Neuronal stem cell (in vitro differentiated cells): ENCODE data around the gene PCDHA1.

Experiments used
- DNase-seq: peaks from one replicate; pipeline ENCODE4 v3.0.0-alpha.2; 2013; ENCODE audit warnings: low spot score
- H2AFZ ChIP-seq: one replicate; pipeline ENCODE4 v1.6.1; 2013; ENCODE audit warnings: mild to moderate bottlenecking, low read length, inconsistent platforms
- H2AK5ac ChIP-seq: 2 replicates; pipeline ENCODE4 v1.6.1; 2013; ENCODE audit warnings: low read depth, mild to moderate bottlenecking, inconsistent platforms, low read length, moderate library complexity, mixed read lengths
- H2BK120ac ChIP-seq: 2 replicates; pipeline ENCODE4 v1.6.1; 2013; ENCODE audit warnings: low read depth, mild to moderate bottlenecking, inconsistent platforms, low read length, moderate library complexity, mixed read lengths
- H2BK12ac ChIP-seq: one replicate; pipeline ENCODE4 v1.6.1; 2013; ENCODE audit warnings: low read length, inconsistent platforms
- H2BK15ac ChIP-seq: 2 replicates; pipeline ENCODE4 v1.6.1; 2013; ENCODE audit warnings: mild to moderate bottlenecking, low read length, inconsistent platforms, mixed read lengths
- H2BK5ac ChIP-seq: one replicate; pipeline ENCODE4 v1.6.1; 2013; ENCODE audit warnings: inconsistent platforms, mild to moderate bottlenecking, low read length, moderate library complexity
- H3K14ac ChIP-seq: one replicate; pipeline ENCODE4 v1.6.1; 2013; ENCODE audit warnings: low read length, inconsistent platforms
- H3K18ac ChIP-seq: 2 replicates; pipeline ENCODE4 v1.6.1; 2013; ENCODE audit warnings: low read length, inconsistent platforms
- H3K23ac ChIP-seq: 2 replicates; pipeline ENCODE4 v1.6.1; 2013; ENCODE audit warnings: low read depth, mild to moderate bottlenecking, mixed read lengths, low read length, inconsistent platforms; ENCODE audit not compliant: poor library complexity
- H3K27ac ChIP-seq: replicated peaks from 3 replicates; pipeline ENCODE4 v1.5.1; 2013; ENCODE audit warnings: low read length, inconsistent platforms
- H3K27me3 ChIP-seq, 3 experiments: 2 replicates each; pipeline ENCODE4 v1.6.1; 2013; ENCODE audit warnings: low read length in 3 of 3, mild to moderate bottlenecking in 2 of 3, inconsistent platforms in 1 of 3, low read depth in 1 of 3, mixed read lengths in 1 of 3, moderate library complexity in 1 of 3; ENCODE audit not compliant: control insufficient read depth in 3 of 3, insufficient read depth in 3 of 3
- H3K36me3 ChIP-seq, 2 donors: replicated peaks in 1 of 2; 2 replicates each; pipeline ENCODE4 v1.6.1; 2013; ENCODE audit warnings: low read length in 2 of 2; ENCODE audit not compliant: control insufficient read depth in 2 of 2, insufficient read depth in 2 of 2
- H3K4ac ChIP-seq: 2 replicates; pipeline ENCODE4 v1.6.1; 2013; ENCODE audit warnings: inconsistent platforms, mild to moderate bottlenecking, low read length, moderate library complexity
- H3K4me1 ChIP-seq, 2 donors: 1 replicate in 1 of 2; 2 replicates in 1 of 2; pipeline ENCODE4 v1.6.1; 2013; ENCODE audit warnings: low read length in 2 of 2, low read depth in 1 of 2; ENCODE audit not compliant: control insufficient read depth in 2 of 2, insufficient read depth in 1 of 2
- H3K4me2 ChIP-seq: one replicate; pipeline ENCODE4 v1.6.1; 2013; ENCODE audit warnings: mild to moderate bottlenecking, low read length, inconsistent platforms; ENCODE audit not compliant: insufficient read depth, poor library complexity, severe bottlenecking
- H3K4me3 ChIP-seq, 2 donors: 2 replicates each; pipeline ENCODE4 v1.5.1; 2013; ENCODE audit warnings: low read length in 2 of 2, mild to moderate bottlenecking in 2 of 2, inconsistent platforms in 1 of 2, moderate library complexity in 1 of 2
- H3K79me1 ChIP-seq: one replicate; pipeline ENCODE4 v1.6.1; 2013; ENCODE audit warnings: low read depth, mild to moderate bottlenecking, inconsistent platforms, low read length, moderate library complexity
- H3K9ac ChIP-seq: one replicate; pipeline ENCODE4 v1.6.1; 2013; ENCODE audit warnings: mild to moderate bottlenecking, low read depth, low read length, inconsistent platforms; ENCODE audit not compliant: poor library complexity
- H3K9me3 ChIP-seq, 2 donors: replicated peaks in 1 of 2; 2 replicates each; pipeline versions ENCODE3 to v1.6.1; 2013; ENCODE audit warnings: low read length in 2 of 2, mild to moderate bottlenecking in 2 of 2, inconsistent platforms in 1 of 2, low read depth in 1 of 2, mixed read lengths in 1 of 2, moderate library complexity in 1 of 2; ENCODE audit not compliant: control insufficient read depth in 2 of 2, insufficient read depth in 1 of 2
- H4K8ac ChIP-seq: one replicate; pipeline ENCODE4 v1.6.1; 2013; ENCODE audit warnings: low read depth, mild to moderate bottlenecking, inconsistent platforms, low read length, moderate library complexity
- H4K91ac ChIP-seq: one replicate; pipeline ENCODE4 v1.6.1; 2013; ENCODE audit warnings: low read length, low read depth, mild to moderate bottlenecking, inconsistent platforms; ENCODE audit not compliant: poor library complexity
- WGBS, 2 donors: extraction: QIAGEN DNeasy Blood & Tissue Kit; methylation state at CpG; one replicate each; pipeline ENCODE4 v1.1.7; 2013; ENCODE audit warnings: missing lambda C conversion rate in 2 of 2, mixed read lengths in 1 of 2; ENCODE audit not compliant: insufficient read length in 2 of 2, insufficient replicate concordance in 1 of 2; ENCODE audit errors: extremely low coverage in 2 of 2; 5-methylcytosine and 5-hydroxymethylcytosine counted together

Gene PCDHA1

DNA sequence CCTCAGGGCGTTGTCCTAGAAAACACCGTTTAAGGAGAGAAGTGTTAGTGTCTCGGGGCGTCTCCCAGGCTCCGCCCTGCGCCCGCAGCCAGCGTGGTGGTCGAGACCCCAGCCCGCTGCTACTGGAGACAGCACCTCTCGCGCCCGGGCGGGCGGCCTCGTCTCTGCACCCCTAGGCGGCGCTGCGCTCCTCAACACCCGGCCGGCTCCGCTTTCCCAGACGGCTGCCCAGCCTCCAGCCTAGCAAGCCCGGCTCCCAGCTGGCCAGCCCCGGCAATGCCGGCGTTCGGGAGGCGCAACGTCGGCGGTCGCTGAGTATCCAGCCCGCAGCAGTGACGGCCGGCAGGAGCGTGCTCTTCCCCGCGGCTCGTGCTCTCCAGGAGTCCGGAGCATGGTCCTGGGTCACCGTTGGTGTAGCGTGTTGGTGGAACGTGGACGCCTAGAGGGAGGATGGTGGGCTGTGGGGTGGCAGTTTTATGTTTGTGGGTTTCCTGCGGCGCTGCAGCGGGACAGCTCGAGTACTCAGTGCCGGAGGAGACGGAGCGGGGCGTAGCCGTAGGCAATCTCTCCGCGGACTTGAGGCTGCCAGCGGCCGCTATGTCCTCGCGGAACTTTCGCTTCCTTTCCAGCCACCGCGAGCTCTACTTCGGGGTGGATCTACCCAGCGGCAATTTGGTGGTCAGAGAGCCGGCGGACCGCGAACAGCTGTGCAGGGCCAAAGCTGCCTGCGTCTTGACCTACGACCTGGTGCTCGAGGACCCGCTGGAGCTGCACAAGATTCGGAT, 140.7 kb downstream of the PCDHA1 start:
- Histone ChIP-seq H3K18ac (peak overlapping the region; percentile 98), H4K91ac (no peak overlapping the region), H2BK120ac (no peak overlapping the region), H3K79me1 (no peaks in the 10 kb centered on the region), H2BK5ac (no peak overlapping the region), H3K4me3 (peak overlapping the region; percentile 61 to 85), H3K4ac (no peak overlapping the region), H3K9ac (peak overlapping the region; percentile 98), H2AK5ac (no peak overlapping the region), H2AFZ (peak overlapping the region; percentile 96), H2BK12ac (no peak overlapping the region), H2BK15ac (no peak overlapping the region), H4K8ac (no peak overlapping the region), H3K4me2 (peak overlapping the region; percentile 82), H3K14ac (peak overlapping the region; percentile 38), H3K4me1 (peaks cover 4 to 5% of the 10 kb centered on the region in 2 donors), H3K36me3 (peaks cover 0 to 10% of the 10 kb centered on the region in 2 donors), H3K27me3 (peaks cover 0 to 23% (median 3%) of the 10 kb centered on the region in 3 experiments), H3K9me3 (peaks cover 0 to 9% of the 10 kb centered on the region in 2 donors), H3K27ac (no peak overlapping the region), H3K23ac (peak overlapping the region; percentile 16)
- no CpG with 5 or more reads among the region's 74 CpGs for WGBS, 2 donors
- DNase-seq: peak; percentile 92

DNA sequence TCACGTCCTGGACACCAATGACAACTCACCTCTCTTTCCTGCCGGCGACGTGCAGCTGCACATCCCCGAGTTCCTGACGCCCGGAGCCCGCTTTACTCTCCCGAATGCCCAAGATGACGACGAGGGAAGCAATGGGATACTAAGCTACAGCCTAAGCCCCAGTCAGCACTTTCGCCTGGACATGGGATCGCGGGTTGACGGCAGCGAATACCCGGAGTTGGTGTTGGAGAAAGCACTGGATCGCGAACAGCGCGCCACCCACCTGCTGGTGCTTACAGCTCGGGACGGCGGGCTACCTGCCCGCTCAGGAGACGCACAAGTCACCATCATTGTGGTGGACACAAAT, 141.3 kb downstream of the PCDHA1 start:
- Histone ChIP-seq H3K27ac (no peak overlapping the region), H2BK120ac (no peak overlapping the region), H4K91ac (no peak overlapping the region), H3K23ac (peak overlapping the region; percentile 16), H2AK5ac (no peak overlapping the region), H3K4me3 (peak overlapping the region; percentile 61 to 83), H4K8ac (no peak overlapping the region), H3K4me1 (peaks cover 4 to 5% of the 10 kb centered on the region in 2 donors), H3K14ac (no peak overlapping the region), H3K4ac (no peak overlapping the region), H3K27me3 (peaks cover 0 to 23% (median 3%) of the 10 kb centered on the region in 3 experiments), H3K18ac (peak overlapping the region; percentile 98), H2AFZ (peak overlapping the region; percentile 96), H2BK12ac (no peak overlapping the region), H3K9me3 (peaks cover 0 to 9% of the 10 kb centered on the region in 2 donors), H3K9ac (peak overlapping the region; percentile 98), H3K36me3 (peaks cover 0 to 10% of the 10 kb centered on the region in 2 donors), H2BK5ac (no peak overlapping the region), H2BK15ac (no peak overlapping the region), H3K4me2 (peak overlapping the region; percentile 82), H3K79me1 (no peaks in the 10 kb centered on the region)
- peak; percentile 12 for DNase-seq
- no CpG with 5 or more reads among the region's 26 CpGs for WGBS, 2 donors

DNA sequence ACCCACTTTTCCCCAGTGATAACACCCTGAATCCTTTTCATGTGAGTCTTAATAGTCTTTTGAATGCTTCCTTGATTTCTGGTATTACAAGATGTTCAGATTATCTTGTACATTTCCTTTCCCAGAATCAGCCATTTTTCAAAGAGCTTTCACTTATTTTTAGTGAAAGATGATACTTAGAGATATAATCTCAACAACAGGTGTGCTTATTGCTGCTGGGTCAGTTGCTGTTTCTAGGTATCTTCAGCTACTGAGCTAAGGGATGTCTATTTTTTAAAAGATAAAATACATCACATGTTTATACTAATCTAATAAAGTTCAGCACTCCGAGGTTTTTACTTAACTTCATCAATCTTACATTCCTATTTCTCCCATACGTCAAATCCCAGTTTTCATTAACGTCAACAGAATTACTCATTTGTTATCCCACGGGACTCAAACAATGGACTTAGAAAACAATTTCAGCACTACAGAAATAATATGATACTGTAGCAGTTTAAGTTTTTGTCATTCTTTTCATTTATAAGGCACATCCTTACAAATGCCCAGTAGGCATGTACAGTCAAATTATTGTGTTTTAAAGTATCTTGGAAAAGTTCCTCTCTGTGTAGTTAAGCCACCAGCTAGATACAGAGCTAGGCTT, 149.1 kb downstream of the PCDHA1 start:
- no peak overlapping the region for H3K4me2 ChIP-seq
- no peaks in the 10 kb centered on the region for H3K27me3 ChIP-seq
- no peak overlapping the region for H3K4ac ChIP-seq
- DNase-seq: no peak
- H2AK5ac ChIP-seq: no peak overlapping the region
- H4K91ac ChIP-seq: no peak overlapping the region
- no peak overlapping the region for H2BK5ac ChIP-seq
- no peak overlapping the region for H3K23ac ChIP-seq
- H3K4me1 ChIP-seq: no peaks in the 10 kb centered on the region
- no peak overlapping the region for H3K27ac ChIP-seq
- H3K36me3 ChIP-seq: no peaks in the 10 kb centered on the region
- no peak overlapping the region for H4K8ac ChIP-seq
- H3K9me3 ChIP-seq: no peaks in the 10 kb centered on the region
- no peak overlapping the region for H3K4me3 ChIP-seq
- H2AFZ ChIP-seq: no peak overlapping the region
- H3K14ac ChIP-seq: no peak overlapping the region
- H3K79me1 ChIP-seq: no peaks in the 10 kb centered on the region
- no peak overlapping the region for H2BK12ac ChIP-seq
- WGBS, 2 donors: 100% methylated on average over 2 to 3 of the region's 4 CpGs
- H3K18ac ChIP-seq: no peak overlapping the region
- H2BK120ac ChIP-seq: no peak overlapping the region
- H2BK15ac ChIP-seq: no peak overlapping the region
- no peak overlapping the region for H3K9ac ChIP-seq

DNA sequence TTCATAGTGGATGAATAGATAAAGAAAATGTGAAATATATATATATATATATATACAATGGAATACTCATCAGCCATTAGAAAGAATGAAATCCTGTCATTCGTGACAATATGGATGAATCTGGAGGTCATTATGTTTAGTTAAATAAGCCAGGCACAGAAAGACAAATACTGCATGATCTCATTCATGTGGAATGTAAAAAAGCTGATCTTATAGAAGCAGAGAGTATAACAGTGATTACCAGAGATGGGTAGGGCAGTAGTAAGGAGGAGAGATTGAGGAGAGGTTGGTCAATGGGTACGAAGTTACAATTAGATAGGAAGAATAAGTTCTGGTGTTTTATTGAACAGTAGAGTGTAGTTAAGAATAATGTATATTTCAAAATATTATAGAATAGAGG, 160.6 kb downstream of the PCDHA1 start:
- no peak overlapping the region for H3K23ac ChIP-seq
- no peak overlapping the region for H3K18ac ChIP-seq
- WGBS, 2 donors: no CpG with 5 or more reads among the region's 2 CpGs
- no peak overlapping the region for H2BK5ac ChIP-seq
- no peak for DNase-seq
- H3K36me3 ChIP-seq: no peaks in the 10 kb centered on the region
- no peak overlapping the region for H3K27ac ChIP-seq
- no peak overlapping the region for H3K14ac ChIP-seq
- H3K4me3 ChIP-seq: no peak overlapping the region
- no peak overlapping the region for H3K4ac ChIP-seq
- H3K9ac ChIP-seq: no peak overlapping the region
- no peak overlapping the region for H4K91ac ChIP-seq
- H2AK5ac ChIP-seq: no peak overlapping the region
- no peak overlapping the region for H2BK12ac ChIP-seq
- H3K4me1 ChIP-seq: no peaks in the 10 kb centered on the region
- no peak overlapping the region for H2AFZ ChIP-seq
- H4K8ac ChIP-seq: no peak overlapping the region
- H2BK15ac ChIP-seq: no peak overlapping the region
- peaks cover 0 to 5% of the 10 kb centered on the region in 2 donors for H3K9me3 ChIP-seq
- no peak overlapping the region for H2BK120ac ChIP-seq
- no peaks in the 10 kb centered on the region for H3K27me3 ChIP-seq
- H3K4me2 ChIP-seq: no peak overlapping the region
- H3K79me1 ChIP-seq: no peaks in the 10 kb centered on the region
